Measurements from ENCODE around the gene NR1H4. TPM values are rescaled to one million over a fixed set of nuclear protein-coding genes. Genes with fewer than 3 reads are reported as not detected.

The NR1H4 gene
- total and polyA plus RNA-seq, 2 of the 8 experiments (the other 6 are each of a cell fraction or from before 2014, with no cell fraction given), result not detected

DNA sequence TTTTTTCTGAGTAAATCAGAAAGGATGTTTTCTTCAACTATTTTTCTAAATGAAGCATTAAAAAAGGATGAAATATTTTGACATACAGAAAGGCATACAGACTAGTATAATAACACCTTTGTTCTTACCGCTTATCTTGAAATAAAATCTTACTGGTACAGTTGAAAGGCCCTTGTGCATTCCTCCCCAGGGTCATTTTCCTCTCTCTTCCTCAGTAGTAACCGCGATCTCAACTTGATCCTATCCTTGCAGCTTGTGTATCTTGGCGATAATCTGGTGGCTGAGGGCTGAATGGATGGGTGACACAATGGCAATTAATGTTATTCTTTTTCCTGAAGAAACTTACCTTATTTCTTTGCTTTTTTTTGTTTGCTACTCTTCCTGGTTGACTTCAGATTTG lies 118.3 kb downstream of the NR1H4 start:
- Histone ChIP-seq H3K36me3 (ENCODE audit: control insufficient read depth in 2 of 4, insufficient read depth in 4 of 4, low read length in 3 of 4) (no peaks in the 10 kb centered on the region), H3K27me3 (replicated peaks in 1 of 4; ENCODE audit: control insufficient read depth in 3 of 4, extremely low read depth in 1 of 4, insufficient read depth in 3 of 4, low read length in 3 of 4) (no peaks in the 10 kb centered on the region), H3K4ac (replicated peaks; ENCODE audit: insufficient read length, low read depth, low read length) (no peak overlapping the region), H3K56ac (replicated peaks; ENCODE audit: insufficient read length, low read depth, low read length) (no peak overlapping the region), H4K5ac (ENCODE audit: insufficient read length, low read depth, low read length) (no peak overlapping the region), H3K27ac (ENCODE audit: low read depth, low read length) (no peak overlapping the region), H3K9me3 (ENCODE audit: insufficient read depth in 2 of 2, low read depth in 1 of 2, low read length in 1 of 2) (peaks cover 0 to 3% of the 10 kb centered on the region in 2 experiments; a peak in 1 of 4 replicates), H2AFZ (ENCODE audit: low read length) (no peak overlapping the region), H3K4me1 (replicated peaks in 1 of 4; ENCODE audit: control insufficient read depth in 3 of 4, insufficient read depth in 4 of 4, low read length in 3 of 4) (no peaks in the 10 kb centered on the region), H3K18ac (ENCODE audit: extremely low read depth, low read length) (no peak overlapping the region), H3K23ac (ENCODE audit: insufficient read length) (no peak overlapping the region), H4K20me1 (replicated peaks in 1 of 2; ENCODE audit: control insufficient read depth in 1 of 2, insufficient read depth in 2 of 2, low read length in 2 of 2) (peaks cover 0 to 2% of the 10 kb centered on the region in 2 experiments), H2AK5ac (ENCODE audit: low read depth, low read length) (no peak overlapping the region), H2BK12ac (ENCODE audit: low read depth, low read length) (no peak overlapping the region), H2BK120ac (replicated peaks; ENCODE audit: low read depth, low read length) (no peak overlapping the region), H3K79me1 (ENCODE audit: low read depth, low read length) (no peaks in the 10 kb centered on the region), H3K79me2 (ENCODE audit: control insufficient read depth in 1 of 2, insufficient read depth in 2 of 2, low read length in 2 of 2) (no peaks in the 10 kb centered on the region), H2BK5ac (ENCODE audit: low read depth, low read length) (no peak overlapping the region), H4K91ac (replicated peaks; ENCODE audit: insufficient read length, low read length) (no peak overlapping the region), H3K14ac (ENCODE audit: insufficient read length) (no peak overlapping the region), H3K23me2 (ENCODE audit: low read depth, low read length) (no peaks in the 10 kb centered on the region), H3K9ac (replicated peaks in 1 of 4; ENCODE audit: extremely low read depth in 1 of 4, low read depth in 3 of 4, low read length in 3 of 4) (no peak overlapping the region; a peak in 1 of 7 replicates), H2BK15ac (ENCODE audit: low read length) (no peak overlapping the region), H3K4me2 (ENCODE audit: insufficient read depth in 1 of 2, low read depth in 2 of 2, low read length in 2 of 2) (no peak overlapping the region), H2BK20ac (ENCODE audit: low read length) (no peak overlapping the region), H4K8ac (ENCODE audit: extremely low read depth, insufficient read depth, low read length) (no peak overlapping the region), H3K4me3 (ENCODE audit: extremely low read depth in 1 of 4, insufficient read depth in 2 of 4, low read depth in 3 of 4, low read length in 4 of 4) (no peak overlapping the region)
- 95% methylated on average over 4 of the region's 4 CpGs; no CpG with 5 or more reads in 1 of the 2 experiments for WGBS, 2 experiments (ENCODE audit: extremely low coverage in 1 of 2, insufficient coverage in 1 of 2, insufficient read length in 1 of 2, insufficient replicate concordance in 2 of 2, low coverage in 1 of 2, low lambda C conversion rate in 2 of 2, missing lambda C conversion rate in 1 of 2)
- FAIRE-seq (no peak), DNase-seq (ENCODE audit: low read depth in 1 of 2, low spot score in 2 of 2) (no peak)
- TF ChIP-seq TBP (IDR thresholded peaks at IDR 0.05; ENCODE audit: low read depth, low read length) (no peak), NANOG (IDR thresholded peaks at IDR 0.05; ENCODE audit: insufficient read depth, low read depth, low read length, poor library complexity, severe bottlenecking) (no peak)
- ChIA-PET POLR2A (ENCODE audit: partially characterized antibody) (no interaction called here), CTCF (ENCODE audit: partially characterized antibody) (interaction anchor here (1.0 kb wide), 1 partner anchor 13 kb away, joined by 3 read pairs; no protein-coding TSS in a partner anchor)

Measured in H1 (cell line).